Left ventricle myocardium inferior (tissue), 1 donor: Measurements from ENCODE around the gene AFF4. TPM values are rescaled to one million over a fixed set of nuclear protein-coding genes. Genes with fewer than 3 reads are reported as not detected.
A peak's percentile ranks its signal among the peaks of the same experiment; 100 is the strongest.

Source experiments
- DNase-seq: peaks from one replicate; pipeline ENCODE4 v3.0.0-alpha.2; 2020
- H3K27ac ChIP-seq: fragments of 200-600 bp; replicated peaks from 2 replicates; pipeline ENCODE4 v1.8.0; 2021
- H3K27me3 ChIP-seq: fragments of 200-600 bp; 2 replicates; pipeline ENCODE4 v1.8.0; 2021; ENCODE audit warnings: low read depth
- H3K36me3 ChIP-seq: fragments of 200-600 bp; 2 replicates; pipeline ENCODE4 v1.8.0; 2021
- H3K4me1 ChIP-seq: fragments of 200-600 bp; 2 replicates; pipeline ENCODE4 v1.8.0; 2021
- H3K4me3 ChIP-seq: fragments of 200-600 bp; 2 replicates; pipeline ENCODE4 v1.8.0; 2021; ENCODE audit warnings: mild to moderate bottlenecking, moderate library complexity
- H3K9me3 ChIP-seq: fragments of 200-600 bp; replicated peaks from 2 replicates; pipeline ENCODE4 v1.8.0; 2021
- intact Hi-C: fragments of 100-400 bp; cut with micrococcal nuclease; formaldehyde crosslinking; loops from one replicate; pipeline ENCODE4 v1.11.0; 2022
- total RNA-seq: library from RNA; stranded (reverse); fragmentation: NEBNext Ultra II Directional; extraction: Animal tissue kit (Norgen Biotek cat#: 25700); gene quantifications from one replicate; pipeline ENCODE4 v1.2.1, GENCODE V29; 2021
- TF ChIP-seq, protein P1 (sequence below): fragments of 200-600 bp; IDR thresholded peaks from 2 replicates; pipeline ENCODE4 v1.8.0; 2021; ENCODE audit warnings: antibody characterized with exemption, mild to moderate bottlenecking, borderline replicate concordance
- donor health status: DM: no; HTN: yes; CAD: no; lungs with severe emphysema.

Gene AFF4
- total RNA-seq, 1 donor from 2014 or later, result 32.1 TPM

DNA sequence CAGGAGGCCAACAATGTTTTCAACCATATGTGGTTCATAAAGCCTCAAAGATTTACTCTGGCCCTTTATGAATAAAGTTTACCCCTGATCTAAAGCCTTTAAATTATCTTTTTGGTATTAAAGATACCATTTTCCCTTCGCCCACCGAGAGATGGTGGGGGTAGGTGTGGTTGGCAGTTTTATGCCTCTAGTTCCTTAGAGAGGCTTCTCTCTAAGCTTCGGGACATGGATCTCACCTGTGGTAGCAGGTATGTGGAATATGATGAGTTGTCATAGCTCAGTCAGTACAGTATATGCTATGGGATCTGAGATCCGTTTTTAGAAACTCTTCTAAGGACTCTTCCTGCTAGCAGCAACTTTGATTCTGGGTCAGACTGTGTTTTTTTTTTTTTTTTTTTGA is 94.7 kb downstream of the AFF4 start:
- intact Hi-C loops, result no loop called here
- Histone ChIP-seq H3K36me3 (peaks cover 40% of the 10 kb centered on the region), H3K27me3 (no peaks in the 10 kb centered on the region), H3K4me3 (no peak overlapping the region), H3K4me1 (peaks cover 63% of the 10 kb centered on the region), H3K27ac (no peak overlapping the region), H3K9me3 (no peaks in the 10 kb centered on the region)
- TF ChIP-seq, protein P1, sequence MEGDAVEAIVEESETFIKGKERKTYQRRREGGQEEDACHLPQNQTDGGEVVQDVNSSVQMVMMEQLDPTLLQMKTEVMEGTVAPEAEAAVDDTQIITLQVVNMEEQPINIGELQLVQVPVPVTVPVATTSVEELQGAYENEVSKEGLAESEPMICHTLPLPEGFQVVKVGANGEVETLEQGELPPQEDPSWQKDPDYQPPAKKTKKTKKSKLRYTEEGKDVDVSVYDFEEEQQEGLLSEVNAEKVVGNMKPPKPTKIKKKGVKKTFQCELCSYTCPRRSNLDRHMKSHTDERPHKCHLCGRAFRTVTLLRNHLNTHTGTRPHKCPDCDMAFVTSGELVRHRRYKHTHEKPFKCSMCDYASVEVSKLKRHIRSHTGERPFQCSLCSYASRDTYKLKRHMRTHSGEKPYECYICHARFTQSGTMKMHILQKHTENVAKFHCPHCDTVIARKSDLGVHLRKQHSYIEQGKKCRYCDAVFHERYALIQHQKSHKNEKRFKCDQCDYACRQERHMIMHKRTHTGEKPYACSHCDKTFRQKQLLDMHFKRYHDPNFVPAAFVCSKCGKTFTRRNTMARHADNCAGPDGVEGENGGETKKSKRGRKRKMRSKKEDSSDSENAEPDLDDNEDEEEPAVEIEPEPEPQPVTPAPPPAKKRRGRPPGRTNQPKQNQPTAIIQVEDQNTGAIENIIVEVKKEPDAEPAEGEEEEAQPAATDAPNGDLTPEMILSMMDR, result no peak
- no peak for DNase-seq

DNA sequence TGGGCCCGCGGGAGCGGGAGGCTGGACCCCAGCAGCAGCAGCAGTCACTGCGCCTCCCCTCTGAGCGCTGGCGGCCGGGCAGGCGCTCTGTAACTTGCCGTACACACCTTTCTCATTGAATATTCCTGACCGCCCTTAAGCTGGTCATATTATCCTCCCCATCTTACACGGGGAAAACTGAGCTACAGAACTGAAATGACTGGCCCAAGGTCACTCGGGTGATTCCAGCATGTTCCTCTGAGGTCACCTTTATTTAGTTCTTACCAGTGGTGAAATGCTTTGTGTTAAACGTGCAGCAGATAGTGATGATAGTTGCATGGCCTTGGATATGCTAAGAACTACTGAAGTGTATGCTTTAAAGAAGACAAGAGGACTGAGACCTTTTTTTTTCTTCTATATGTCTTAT is 96.4 kb downstream of the AFF4 start:
- TF ChIP-seq, protein P1, result no peak
- DNase-seq, result no peak
- peak overlapping the region; percentile 95 for H3K4me3 ChIP-seq
- intact Hi-C loops, result no loop called here
- no peaks in the 10 kb centered on the region for H3K9me3 ChIP-seq
- peaks cover 45% of the 10 kb centered on the region for H3K4me1 ChIP-seq
- H3K36me3 ChIP-seq, result peaks cover 38% of the 10 kb centered on the region
- H3K27me3 ChIP-seq, result no peaks in the 10 kb centered on the region
- H3K27ac ChIP-seq, result peak overlapping the region; percentile 97

DNA sequence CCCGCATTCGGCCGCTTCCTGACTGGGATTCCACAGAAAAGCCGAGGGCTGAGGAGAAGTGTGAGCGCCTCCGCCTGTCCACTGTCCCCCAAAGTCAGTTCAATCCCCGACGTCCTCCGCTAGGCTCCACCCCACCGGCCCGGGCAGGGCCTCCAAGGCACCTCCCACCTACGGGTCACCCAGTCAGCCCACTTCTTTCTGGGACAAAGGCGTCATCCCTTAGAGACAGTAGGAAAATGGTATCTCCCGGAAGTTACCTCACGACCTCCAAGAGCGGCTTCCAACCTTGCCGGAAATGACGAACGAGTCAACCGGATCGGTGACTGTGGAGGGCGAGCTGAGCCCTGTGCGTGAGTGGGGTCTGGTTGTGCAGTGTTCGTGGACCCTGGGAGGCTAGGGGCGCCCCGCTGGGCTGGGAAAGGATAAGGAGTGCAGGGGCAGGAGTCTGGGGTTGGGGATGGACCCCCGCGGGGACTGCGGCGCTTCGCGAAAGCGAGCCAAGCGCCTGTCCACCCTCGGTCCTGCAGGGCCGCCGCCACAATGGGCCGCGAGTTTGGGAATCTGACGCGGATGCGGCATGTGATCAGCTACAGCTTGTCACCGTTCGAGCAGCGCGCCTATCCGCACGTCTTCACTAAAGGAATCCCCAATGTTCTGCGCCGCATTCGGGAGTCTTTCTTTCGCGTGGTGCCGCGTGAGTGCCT is 96.9 kb downstream of the AFF4 start, which contains the start of the genes GDF9 and UQCRQ:
Gene GDF9, minus strand, starts transcription at position 128 of the 704 bp plus-strand sequence. CDS start 1,936 bp downstream, outside the sequence.
Gene UQCRQ, plus strand, starts transcription at position 301 of the 704 bp plus-strand sequence. Its CDS starts 240 bp downstream, at position 541.
- peaks cover 33% of the 10 kb centered on the region for H3K36me3 ChIP-seq
- H3K4me1 ChIP-seq, result peaks cover 40% of the 10 kb centered on the region
- H3K9me3 ChIP-seq, result no peaks in the 10 kb centered on the region
- no peaks in the 10 kb centered on the region for H3K27me3 ChIP-seq
- peak within 1 kb of the TSS; percentile 97 for H3K27ac ChIP-seq
- intact Hi-C loops, result no loop called here
- TF ChIP-seq, protein P1, result peak; percentile 32
- peak; percentile 95 for DNase-seq
- peak within 1 kb of the TSS; percentile 95 for H3K4me3 ChIP-seq

DNA sequence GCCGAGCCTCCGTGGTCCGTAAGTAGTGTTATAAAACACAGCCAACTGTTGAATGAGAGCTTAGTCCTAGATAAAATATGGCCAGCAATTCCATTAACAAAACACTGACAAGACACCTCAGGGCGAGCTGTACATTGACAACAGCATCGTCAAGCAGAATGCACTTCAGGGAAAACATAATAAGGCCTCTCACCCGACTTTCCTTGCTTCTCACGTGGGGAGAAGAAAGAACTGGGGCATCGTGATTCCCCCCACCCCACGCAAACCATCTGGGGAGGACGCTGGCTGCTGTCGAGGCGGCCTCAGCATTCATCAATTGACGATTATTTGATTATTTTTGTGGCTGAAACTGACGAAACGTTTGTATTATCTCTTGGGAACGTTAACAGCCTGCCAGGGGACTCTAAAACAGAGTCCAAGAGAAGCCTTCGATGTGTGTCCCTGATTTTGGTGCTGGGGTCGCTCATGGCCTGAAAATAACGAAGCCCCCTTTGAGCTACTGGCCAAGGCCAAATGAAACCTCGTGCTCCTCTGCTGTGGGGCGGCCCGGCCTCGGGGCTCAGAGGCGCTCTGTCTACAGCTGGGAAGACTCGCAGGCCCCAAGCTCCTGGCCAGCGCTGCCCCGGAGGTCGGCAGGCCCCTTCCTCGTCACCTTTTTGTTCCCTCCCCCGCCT is 97.6 kb downstream of the AFF4 start:
- Histone ChIP-seq H3K4me3 (peak overlapping the region; percentile 95), H3K27ac (peak overlapping the region; percentile 97), H3K4me1 (peaks cover 33% of the 10 kb centered on the region), H3K27me3 (no peaks in the 10 kb centered on the region), H3K36me3 (peaks cover 33% of the 10 kb centered on the region), H3K9me3 (no peaks in the 10 kb centered on the region)
- TF ChIP-seq, protein P1, result no peak
- intact Hi-C loops, result no loop called here
- no peak for DNase-seq

DNA sequence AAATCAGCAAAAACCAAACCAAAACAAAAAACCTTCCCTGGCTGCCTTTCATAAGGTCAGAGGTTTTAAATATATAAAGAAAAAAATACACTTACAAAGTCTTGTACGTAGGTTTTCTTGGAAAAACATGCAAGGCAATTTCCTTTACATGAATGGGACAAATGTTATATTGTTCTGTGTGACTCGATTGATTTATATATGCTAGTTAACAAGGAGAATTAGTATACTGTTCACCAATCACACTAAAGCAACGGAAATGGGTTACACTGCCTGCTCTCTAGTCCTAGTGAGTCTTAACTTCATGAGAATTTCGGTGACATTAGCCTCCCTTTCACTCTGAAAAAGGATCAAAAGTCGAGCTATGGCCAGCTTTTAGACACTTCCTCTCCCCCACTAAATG is 102.7 kb downstream of the AFF4 start:
- Histone ChIP-seq H3K4me3 (no peak overlapping the region), H3K27me3 (no peaks in the 10 kb centered on the region), H3K36me3 (no peaks in the 10 kb centered on the region), H3K9me3 (no peaks in the 10 kb centered on the region), H3K27ac (no peak overlapping the region), H3K4me1 (peaks cover 6% of the 10 kb centered on the region)
- DNase-seq, result no peak
- TF ChIP-seq, protein P1, result no peak
- intact Hi-C loops, result no loop called here
